Endothelial cell of umbilical vein (primary cell): ENCODE measurements around the gene SNCAIP. TPM values are rescaled to one million over a fixed set of nuclear protein-coding genes. Genes with fewer than 3 reads are reported as not detected.

ENCODE experiments used
- BruUV-seq: library from RNA; stranded (reverse); fragments of 400-500 nt; replicated peaks from 2 replicates; lab custom pipeline; 2021; lab: Mats Ljungman, UMichigan
- CTCF ChIA-PET: fragments of 300-600, 350-600 bp; sonication (Branson Sonifier 250); formaldehyde crosslinking; loops from one replicate; lab custom pipeline; 2021; ENCODE audit warnings: antibody characterized with exemption, inconsistent platforms; lab: Charles Lee
- POLR2A ChIA-PET: fragments of 300-600, 350-600 bp; sonication (Branson Sonifier 250); formaldehyde crosslinking; loops from one replicate; lab custom pipeline; 2021; ENCODE audit warnings: antibody characterized with exemption, inconsistent platforms; lab: Charles Lee
- DNase-seq: peaks from one replicate; pipeline ENCODE4 v3.0.0-alpha.2; 2011; ENCODE audit warnings: low read depth, low spot score
- FAIRE-seq: peaks from 2 replicates; lab custom pipeline; 2011; peaks lifted over from hg19 to GRCh38; lab: Jason Lieb, UNC
- H2AFZ ChIP-seq: 2 replicates; pipeline ENCODE4 v1.6.0; 2012; ENCODE audit warnings: low read depth, low read length, control low read depth, inconsistent platforms
- H3K27ac ChIP-seq: 2 replicates; pipeline ENCODE4 v1.5.1; 2011; ENCODE audit warnings: low read depth, mild to moderate bottlenecking, control low read depth, low read length, moderate library complexity; ENCODE audit not compliant: insufficient read depth
- H3K27me3 ChIP-seq, 2 experiments: 2 replicates each; pipeline versions ENCODE4 v1.6.0 to v1.6.1; 2011; ENCODE audit warnings: low read length in 2 of 2, mixed read lengths in 1 of 2; ENCODE audit not compliant: control insufficient read depth in 2 of 2, insufficient read depth in 2 of 2
- H3K36me3 ChIP-seq, 2 experiments: 2 replicates in 1 of 2; 3 replicates in 1 of 2; pipeline ENCODE4 v1.5.1; 2011; ENCODE audit warnings: low read length in 2 of 2, mild to moderate bottlenecking in 1 of 2, moderate library complexity in 1 of 2; ENCODE audit not compliant: control insufficient read depth in 2 of 2, insufficient read depth in 2 of 2; ENCODE audit errors: extremely low read depth in 1 of 2
- H3K4me1 ChIP-seq: 3 replicates; pipeline ENCODE4 v1.5.1; 2011; ENCODE audit warnings: mild to moderate bottlenecking, low read length; ENCODE audit not compliant: control insufficient read depth, insufficient read depth; ENCODE audit errors: extremely low read depth
- H3K4me2 ChIP-seq: 2 replicates; pipeline ENCODE4 v1.6.1; 2011; ENCODE audit warnings: low read length, control low read depth, mixed read lengths; ENCODE audit not compliant: insufficient read depth
- H3K4me3 ChIP-seq, 3 experiments: fragments of 200-600 bp in 1 of 3; sonication (generic), shearing (Covaris generic) in 1 of 3; replicated peaks in 1 of 3; 2 replicates each; pipeline ENCODE4 v1.5.1; 2011 to 2016; ENCODE audit warnings: control low read depth in 3 of 3, low read length in 3 of 3, mild to moderate bottlenecking in 2 of 3, inconsistent platforms in 1 of 3, low read depth in 1 of 3, moderate library complexity in 1 of 3; ENCODE audit not compliant: insufficient read depth in 1 of 3
- H3K79me2 ChIP-seq: 2 replicates; pipeline ENCODE4 v1.6.0; 2012; ENCODE audit warnings: low read length, inconsistent platforms; ENCODE audit not compliant: control insufficient read depth, insufficient read depth
- H3K9ac ChIP-seq: replicated peaks from 2 replicates; pipeline ENCODE3; 2011; ENCODE audit warnings: low read length, control low read depth; ENCODE audit not compliant: insufficient read depth; ENCODE audit errors: extremely low read depth
- H3K9me1 ChIP-seq: replicated peaks from 3 replicates; pipeline ENCODE4 v1.6.0; 2011; ENCODE audit warnings: mild to moderate bottlenecking, low read length; ENCODE audit not compliant: control insufficient read depth, insufficient read depth; ENCODE audit errors: extremely low read depth
- H3K9me3 ChIP-seq: replicated peaks from 2 replicates; pipeline ENCODE4 v1.5.1; 2012; ENCODE audit warnings: low read length, inconsistent platforms; ENCODE audit not compliant: control insufficient read depth, insufficient read depth
- H4K20me1 ChIP-seq: replicated peaks from 2 replicates; pipeline ENCODE3; 2011; ENCODE audit warnings: mild to moderate bottlenecking, low read length; ENCODE audit not compliant: control insufficient read depth, insufficient read depth; ENCODE audit errors: extremely low read depth
- EZH2 ChIP-seq: IDR thresholded peaks from 2 replicates; pipeline ENCODE4 v1.6.1; 2012; ENCODE audit warnings: borderline replicate concordance, low read depth, mild to moderate bottlenecking, moderate library complexity, low read length, inconsistent platforms; ENCODE audit not compliant: severe bottlenecking
- FOS ChIP-seq: IDR thresholded peaks from 2 replicates; pipeline ENCODE4 v1.6.1; 2011; ENCODE audit warnings: mild to moderate bottlenecking, low read length, moderate library complexity, borderline replicate concordance; ENCODE audit not compliant: insufficient read depth
- GATA2 ChIP-seq: IDR thresholded peaks from 2 replicates; pipeline ENCODE4 v1.7.0; 2011; ENCODE audit warnings: low read depth, mild to moderate bottlenecking, moderate library complexity, mixed read lengths, low read length; ENCODE audit not compliant: insufficient read length, insufficient read depth
- JUN ChIP-seq: IDR thresholded peaks from 2 replicates; pipeline ENCODE4 v1.6.1; 2011; ENCODE audit warnings: borderline replicate concordance, low read depth; ENCODE audit not compliant: insufficient read length, insufficient read depth
- MYC ChIP-seq: IDR thresholded peaks from one replicate; pipeline ENCODE4 v1.6.1; 2011; ENCODE audit warnings: mild to moderate bottlenecking, low read depth, low read length
- POLR2A ChIP-seq: IDR thresholded peaks from 2 replicates; pipeline ENCODE4 v1.6.1; 2012; ENCODE audit warnings: low read depth, mild to moderate bottlenecking, control low read depth, low read length
- POLR2AphosphoS5 ChIP-seq: IDR thresholded peaks from 2 replicates; pipeline ENCODE4 v1.6.1; 2012; ENCODE audit warnings: low read depth, mild to moderate bottlenecking, control low read depth, low read length, moderate library complexity; ENCODE audit not compliant: insufficient read depth
- dilution Hi-C: fragments of 300-500 bp; cut with MboI; formaldehyde crosslinking; loops from one replicate; pipeline ENCODE4 v1.15.0; 2019; ENCODE audit warnings: low sequenced_read_pairs; ENCODE audit not compliant: extremely low pct_ligation_motif_present
- intact Hi-C: fragments of 100-400 bp; cut with micrococcal nuclease; formaldehyde crosslinking; loops from one replicate; pipeline ENCODE4 v1.10.0; 2022
- polyA plus RNA-seq, 4 experiments: library from polyadenylated mRNA; depleted of rRNA in 3 of 4; stranded (reverse) in 3 of 4; unstranded in 1 of 4; fragments of >200 nt; gene quantifications; 2 replicates each; pipeline versions ENCODE4 v1.2.1 to v1.2.3, GENCODE V29; 2011 to 2012; ENCODE audit warnings: missing spikeins in 1 of 4
- total RNA-seq: library from RNA; stranded (reverse); gene quantifications from 2 replicates; pipeline ENCODE4 v1.2.3, GENCODE V29; 2021
- TF ChIP-seq, protein P1 (sequence below): IDR thresholded peaks from 2 replicates; pipeline ENCODE4 v1.6.1; 2011; ENCODE audit not compliant: insufficient read depth, insufficient read length
- TF ChIP-seq, protein P2 (sequence below), 2 donors: IDR thresholded peaks; 1 replicate in 1 of 2; 2 replicates in 1 of 2; pipeline ENCODE4 v1.5.1; 2011; ENCODE audit warnings: low read length in 2 of 2, mild to moderate bottlenecking in 2 of 2, moderate library complexity in 2 of 2, control low read depth in 1 of 2, inconsistent platforms in 1 of 2, low read depth in 1 of 2; ENCODE audit not compliant: insufficient read depth in 1 of 2; ENCODE audit errors: extremely low read depth in 1 of 2

Gene SNCAIP
- total and polyA plus RNA-seq, 2 donors (not counting 3 experiments of a cell fraction or from before 2014, with no cell fraction given) = 13.1 to 42.0 TPM

GRCh38 chr5:122424132-122424531 is 112.1 kb downstream of the SNCAIP start:
- Histone ChIP-seq H2AFZ (no peak overlapping the region), H3K9me3 (no peaks in the 10 kb centered on the region), H3K4me1 (no peaks in the 10 kb centered on the region), H3K9ac (no peak overlapping the region), H3K79me2 (no peaks in the 10 kb centered on the region), H3K36me3 (peaks cover 0 to 5% of the 10 kb centered on the region in 2 experiments), H3K27ac (no peak overlapping the region), H3K27me3 (no peaks in the 10 kb centered on the region), H3K4me2 (no peak overlapping the region), H4K20me1 (no peaks in the 10 kb centered on the region), H3K4me3 (no peak overlapping the region), H3K9me1 (no peaks in the 10 kb centered on the region)
- DNase-seq (no peak), FAIRE-seq (no peak)
- BruUV-seq = no TSS peak
- POLR2A ChIA-PET = no interaction called here
- no peak for TF ChIP-seq POLR2A
- no peak for TF ChIP-seq FOS
- no peak for TF ChIP-seq GATA2
- TF ChIP-seq, protein P1, sequence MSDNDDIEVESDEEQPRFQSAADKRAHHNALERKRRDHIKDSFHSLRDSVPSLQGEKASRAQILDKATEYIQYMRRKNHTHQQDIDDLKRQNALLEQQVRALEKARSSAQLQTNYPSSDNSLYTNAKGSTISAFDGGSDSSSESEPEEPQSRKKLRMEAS = no peak
- TF ChIP-seq MYC = no peak
- TF ChIP-seq, protein P2, sequence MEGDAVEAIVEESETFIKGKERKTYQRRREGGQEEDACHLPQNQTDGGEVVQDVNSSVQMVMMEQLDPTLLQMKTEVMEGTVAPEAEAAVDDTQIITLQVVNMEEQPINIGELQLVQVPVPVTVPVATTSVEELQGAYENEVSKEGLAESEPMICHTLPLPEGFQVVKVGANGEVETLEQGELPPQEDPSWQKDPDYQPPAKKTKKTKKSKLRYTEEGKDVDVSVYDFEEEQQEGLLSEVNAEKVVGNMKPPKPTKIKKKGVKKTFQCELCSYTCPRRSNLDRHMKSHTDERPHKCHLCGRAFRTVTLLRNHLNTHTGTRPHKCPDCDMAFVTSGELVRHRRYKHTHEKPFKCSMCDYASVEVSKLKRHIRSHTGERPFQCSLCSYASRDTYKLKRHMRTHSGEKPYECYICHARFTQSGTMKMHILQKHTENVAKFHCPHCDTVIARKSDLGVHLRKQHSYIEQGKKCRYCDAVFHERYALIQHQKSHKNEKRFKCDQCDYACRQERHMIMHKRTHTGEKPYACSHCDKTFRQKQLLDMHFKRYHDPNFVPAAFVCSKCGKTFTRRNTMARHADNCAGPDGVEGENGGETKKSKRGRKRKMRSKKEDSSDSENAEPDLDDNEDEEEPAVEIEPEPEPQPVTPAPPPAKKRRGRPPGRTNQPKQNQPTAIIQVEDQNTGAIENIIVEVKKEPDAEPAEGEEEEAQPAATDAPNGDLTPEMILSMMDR (IDR thresholded peaks at IDR 0.05; ENCODE audit: extremely low read depth in 1 of 2, insufficient read depth in 1 of 2, low read depth in 1 of 2, low read length in 2 of 2) = no peak
- TF ChIP-seq POLR2AphosphoS5 = no peak
- no peak for TF ChIP-seq JUN
- no peak for TF ChIP-seq EZH2
- CTCF ChIA-PET = interaction anchor here (0.6 kb wide), 1 partner anchor 73 kb away, joined by 3 read pairs; no protein-coding TSS in a partner anchor
- dilution Hi-C loops (no loop called here), intact Hi-C loops (no loop called here)
